ENCODE measurements around the gene SPESP1.
"Not testable (repeated sequence)": the region's sequence is repeated elsewhere in the genome, so short reads cannot be mapped to it uniquely, and the experiment has no call there.

SPESP1 gene

GRCh38 chr15:68963719-68964118 is 33.4 kb downstream of the SPESP1 start:
- DNase-seq (ENCODE audit: low spot score): not testable (repeated sequence)

DNA sequence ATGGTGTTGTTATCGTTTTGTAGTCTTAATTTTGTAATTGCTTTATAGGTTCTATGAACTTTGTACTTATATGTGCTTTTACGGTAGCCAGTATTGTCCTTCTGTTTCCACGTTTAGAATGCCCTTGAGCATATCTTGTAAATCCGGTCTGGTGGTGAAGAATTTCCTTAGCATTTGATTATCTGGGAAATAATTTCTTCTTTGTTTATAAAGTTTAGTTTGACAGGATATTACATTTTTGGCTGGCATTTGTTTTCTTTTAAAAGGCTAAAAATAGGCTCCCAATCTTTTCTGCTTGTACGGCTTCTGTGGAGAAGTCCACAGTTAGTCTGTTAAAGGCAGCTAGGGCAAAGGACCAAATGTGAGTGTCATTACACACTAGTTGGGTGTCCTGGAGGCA is 36.7 kb downstream of the SPESP1 start:
- no peak for DNase-seq (ENCODE audit: low spot score)

DNA sequence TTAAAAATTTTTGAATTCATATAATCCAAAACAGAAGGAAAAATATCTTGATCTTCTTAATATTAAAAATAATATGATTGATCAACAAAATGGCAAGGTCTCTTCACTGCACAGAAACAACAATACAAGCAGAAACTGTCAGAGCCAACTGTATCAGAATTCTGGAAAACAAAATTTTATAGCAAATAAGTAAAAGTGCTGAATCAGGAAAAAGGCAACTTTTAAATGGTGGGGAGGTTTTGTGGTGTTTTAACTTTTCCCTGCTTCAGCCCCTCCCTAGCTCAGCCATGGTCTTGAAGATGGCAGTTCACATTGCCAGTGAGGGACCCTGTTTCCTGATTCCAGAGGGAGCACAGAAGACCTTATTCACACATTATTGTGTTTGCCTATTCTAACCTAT is 37.6 kb downstream of the SPESP1 start:
- no peak for DNase-seq (ENCODE audit: low spot score)

GRCh38 chr15:68969298-68969697 is 39.0 kb downstream of the SPESP1 start:
- DNase-seq (ENCODE audit: low spot score): no peak

GRCh38 chr15:68972201-68973065 is 42.1 kb downstream of the SPESP1 start:
- no peak for DNase-seq (ENCODE audit: low spot score)

DNA sequence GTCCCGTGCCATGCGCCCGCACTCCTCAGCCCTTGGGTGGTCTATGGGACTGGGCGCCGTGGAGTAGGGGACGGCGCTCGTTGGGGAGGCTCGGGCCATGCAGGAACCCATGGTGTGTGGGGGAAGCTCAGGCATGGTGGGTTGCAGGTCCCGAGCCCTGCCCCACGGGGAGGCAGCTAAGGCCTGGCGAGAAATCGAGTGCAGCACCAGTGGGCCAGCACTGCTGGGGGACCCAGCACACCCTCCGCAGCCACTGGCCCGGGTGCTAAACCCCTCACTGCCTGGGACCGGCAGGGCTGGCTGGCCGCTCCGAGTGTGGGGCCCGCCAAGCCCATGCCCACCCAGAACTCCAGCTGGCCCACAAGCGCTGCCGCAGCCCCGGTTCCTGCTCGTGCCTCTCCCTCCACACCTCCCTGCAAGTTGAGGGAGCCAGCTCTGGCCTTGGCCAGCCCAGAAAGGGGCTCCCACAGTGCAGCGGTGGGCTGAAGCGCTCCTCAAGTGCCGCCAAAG is 45.4 kb downstream of the SPESP1 start:
- not testable (repeated sequence) for DNase-seq (ENCODE audit: low spot score)

DNA sequence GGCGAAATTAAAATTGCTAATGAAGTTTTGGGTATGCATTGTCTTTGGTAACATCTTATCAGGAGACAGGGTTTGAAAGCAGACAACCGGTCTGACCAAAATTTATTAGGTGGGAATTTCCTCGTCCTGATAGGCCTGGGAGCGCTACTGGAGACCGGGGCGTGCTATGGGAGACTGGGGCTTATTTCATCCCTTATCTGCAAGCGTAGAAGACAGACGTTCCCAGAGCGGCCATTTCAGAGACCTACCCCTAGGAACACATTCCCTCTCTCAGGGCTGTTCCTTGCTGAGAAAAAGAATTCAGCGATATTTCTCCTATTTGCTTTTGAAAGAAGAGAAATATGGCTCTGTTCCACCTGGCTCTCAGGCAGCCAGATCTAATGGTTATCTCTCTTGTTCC is 47.1 kb downstream of the SPESP1 start:
- DNase-seq (ENCODE audit: low spot score): not testable (repeated sequence)

DNA sequence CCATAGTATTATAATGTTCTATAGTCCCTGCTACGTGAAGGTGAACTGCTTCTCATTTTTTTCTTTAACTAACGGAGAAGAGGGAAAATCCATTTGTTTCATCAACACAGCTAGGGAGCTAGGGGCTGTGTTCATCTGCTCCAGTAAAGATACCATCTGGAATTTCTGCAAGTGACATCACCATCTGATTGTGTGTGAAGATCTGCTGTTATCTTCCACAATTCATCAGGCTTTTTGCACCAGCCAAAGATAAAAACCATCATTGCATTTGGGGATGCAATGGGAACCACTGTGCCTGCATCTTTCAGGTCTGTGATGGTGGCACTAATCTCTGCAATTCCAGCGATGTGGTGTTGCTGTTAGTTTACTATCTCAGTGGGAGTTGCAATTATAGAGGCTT is 48.7 kb downstream of the SPESP1 start:
- no peak for DNase-seq (ENCODE audit: low spot score)

DNA sequence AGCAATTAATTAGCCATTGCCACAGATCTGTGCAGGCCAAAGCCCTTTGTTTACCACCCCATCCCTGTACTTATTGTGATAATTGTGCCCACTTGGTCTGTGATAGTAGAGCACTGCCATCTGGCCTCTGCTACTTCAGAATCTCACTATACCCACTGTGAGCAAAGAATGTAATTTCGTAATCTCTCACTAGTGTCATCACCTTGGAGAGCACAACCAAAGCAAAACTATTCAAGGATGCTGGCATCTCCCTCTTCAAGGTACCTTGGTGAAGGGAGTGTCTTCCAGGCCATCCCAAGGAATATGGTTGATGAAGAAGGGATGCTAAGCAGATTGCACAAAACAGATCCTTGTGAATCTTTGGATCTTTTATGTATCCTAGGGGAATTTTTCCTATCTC is 49.5 kb downstream of the SPESP1 start:
- DNase-seq (ENCODE audit: low spot score): no peak

GRCh38 chr15:68980786-68981185 is 50.5 kb downstream of the SPESP1 start:
- no peak for DNase-seq (ENCODE audit: low spot score)

DNA sequence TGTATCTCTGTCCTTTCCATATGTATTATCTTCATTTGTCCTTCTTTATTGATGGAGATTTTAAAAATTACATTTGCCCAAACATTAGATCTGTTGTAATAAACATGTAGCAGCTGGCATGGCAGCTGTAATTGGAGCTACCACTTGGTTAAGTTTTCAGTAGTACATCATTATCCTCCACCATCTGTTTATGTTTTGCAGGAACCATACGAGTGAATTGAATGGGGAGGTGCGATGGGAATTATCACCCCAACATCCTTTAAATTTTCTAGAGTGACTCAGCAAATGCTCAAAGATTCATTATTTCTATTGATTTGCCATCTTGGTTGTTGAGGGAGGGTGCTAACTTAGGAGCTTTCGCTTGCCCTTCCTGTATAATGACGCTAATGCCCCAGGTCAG is 51.6 kb downstream of the SPESP1 start:
- DNase-seq (ENCODE audit: low spot score): no peak

GRCh38 chr15:68982976-68983563 is 52.7 kb downstream of the SPESP1 start:
- DNase-seq (ENCODE audit: low spot score): no peak

DNA sequence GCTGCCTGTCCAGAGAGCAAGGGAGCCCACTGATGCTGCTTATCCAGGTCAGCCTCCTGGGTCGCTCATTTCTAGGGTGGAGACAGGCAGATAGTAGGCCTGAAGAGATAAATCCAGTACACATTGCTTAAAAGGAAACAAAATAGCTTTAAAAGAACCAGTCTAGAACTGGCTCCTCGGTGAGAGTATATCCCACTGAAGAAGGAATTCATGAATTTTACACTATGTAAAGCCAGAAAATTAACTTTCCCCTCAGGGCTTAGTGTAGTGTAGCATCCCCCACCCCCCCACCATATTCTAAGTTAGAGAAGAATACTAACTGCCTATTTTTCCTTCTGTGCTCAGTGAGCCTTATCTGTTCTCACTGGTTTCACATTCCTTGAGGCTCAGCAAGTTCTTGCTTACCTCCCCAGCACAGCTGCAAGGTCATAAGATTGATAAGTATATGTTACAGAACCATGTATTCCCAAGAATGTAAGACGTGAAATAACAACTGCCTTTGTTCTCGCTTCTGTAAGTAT is 53.7 kb downstream of the SPESP1 start:
- no peak for DNase-seq (ENCODE audit: low spot score)

DNA sequence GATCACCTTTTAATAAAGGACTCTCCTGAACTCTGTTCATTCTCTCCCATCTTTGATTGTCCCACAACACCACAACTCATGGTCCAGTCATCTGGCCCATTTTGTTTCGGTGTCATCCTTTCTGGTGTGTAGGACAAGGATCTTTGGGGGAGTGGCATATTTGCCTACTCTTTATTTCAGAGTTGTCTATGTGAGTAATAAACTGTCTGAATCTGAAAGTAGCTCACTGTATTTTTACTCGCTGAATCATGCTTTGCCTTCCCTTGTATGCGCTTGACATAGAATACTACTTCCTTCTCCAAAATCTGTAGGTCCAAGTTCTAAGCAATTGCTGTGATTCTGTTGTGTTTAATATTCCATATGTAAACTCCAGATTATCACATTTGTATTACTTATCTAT is 54.3 kb downstream of the SPESP1 start:
- DNase-seq (ENCODE audit: low spot score): no peak

- DNase-seq (ENCODE audit: low spot score): no peak
These were observed 55.1 kb downstream of the SPESP1 start for GRCh38 chr15:68985361-68985891.

GRCh38 chr15:68986322-68986721 is 56.0 kb downstream of the SPESP1 start:
- no peak for DNase-seq (ENCODE audit: low spot score)

- no peak for DNase-seq (ENCODE audit: low spot score)
These were observed 56.8 kb downstream of the SPESP1 start for GRCh38 chr15:68987120-68987519.

GRCh38 chr15:68987676-68988075 is 57.4 kb downstream of the SPESP1 start:
- no peak for DNase-seq (ENCODE audit: low spot score)

- no peak for DNase-seq (ENCODE audit: low spot score)
These were observed 59.4 kb downstream of the SPESP1 start for GRCh38 chr15:68989541-68990230.

DNA sequence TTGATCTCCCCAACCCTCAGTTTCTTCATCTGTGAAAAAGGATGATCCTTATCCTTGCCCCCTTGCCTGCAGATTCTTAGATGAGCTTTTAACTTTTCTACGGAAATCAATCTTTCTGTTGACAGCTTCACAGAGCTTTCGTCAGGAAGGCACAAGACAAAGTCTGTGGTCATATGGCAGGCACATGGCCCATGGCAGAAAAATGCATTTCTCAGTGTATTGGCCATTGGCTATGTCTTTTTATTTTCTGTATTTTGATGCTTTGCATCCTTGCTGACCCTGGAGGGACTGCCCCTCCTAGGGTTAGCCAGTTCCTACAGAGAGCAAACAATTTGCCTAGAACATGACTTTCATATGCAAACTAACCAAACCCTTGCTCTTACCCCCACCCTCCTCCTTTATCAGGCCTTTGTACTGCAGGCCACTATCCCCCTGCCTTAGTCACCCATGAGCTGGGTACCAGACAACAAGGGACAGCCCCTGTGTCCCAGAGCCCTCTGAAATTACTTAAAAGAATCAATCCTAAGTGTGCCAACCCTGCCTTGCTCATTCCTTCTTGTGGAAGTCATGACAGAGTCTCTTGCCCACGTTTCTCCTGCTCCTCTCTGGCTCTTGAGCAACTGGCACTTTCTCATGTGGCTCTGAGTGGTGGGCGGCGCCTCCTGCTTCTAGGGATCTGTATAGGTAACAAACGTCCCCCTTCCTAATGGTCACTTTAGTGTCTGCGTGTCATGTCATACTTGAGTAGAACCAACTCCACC is 60.1 kb downstream of the SPESP1 start:
- DNase-seq (ENCODE audit: low spot score): no peak

DNA sequence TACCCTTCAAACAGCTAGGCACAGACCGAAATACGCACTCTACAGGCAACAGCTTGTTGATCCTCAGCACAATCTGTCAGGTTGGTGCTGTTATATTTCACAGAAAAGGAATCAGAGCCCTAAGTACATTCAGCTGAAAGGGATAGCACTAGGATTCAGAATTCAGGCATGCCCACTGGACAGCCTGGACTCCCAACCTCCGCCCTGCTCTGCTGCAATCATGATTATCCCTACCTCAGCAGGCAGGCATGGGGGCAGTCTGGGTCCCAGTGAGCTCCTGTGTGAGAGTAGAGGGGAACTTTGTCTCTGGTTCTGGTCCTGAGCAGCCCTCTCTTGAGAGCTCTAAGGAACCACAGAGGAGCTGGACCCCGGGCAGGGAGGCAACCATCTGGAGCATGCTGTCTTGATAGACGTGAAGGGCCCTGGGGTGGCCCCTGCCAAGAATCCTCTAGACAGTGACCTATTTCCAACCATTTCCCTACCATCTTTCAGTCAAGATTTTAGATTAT is 60.7 kb downstream of the SPESP1 start:
- DNase-seq (ENCODE audit: low spot score): no peak

Data from RKO (cell line).